Dedifferentiated amniotic fluid mesenchymal stem cell (primary cell): ENCODE data around the gene PIGC.
"Not testable (repeated sequence)": the region's sequence is repeated elsewhere in the genome, so short reads cannot be mapped to it uniquely, and the experiment has no call there.

Experiments used
- DNase-seq: peaks from one replicate; pipeline ENCODE4 v3.0.0-alpha.2; 2016; ENCODE audit errors: extremely low spot score

Gene PIGC

GRCh38 chr1:172466795-172467407, 23.0 kb upstream of the PIGC start:
- no peak for DNase-seq

GRCh38 chr1:172465617-172466016, 21.7 kb upstream of the PIGC start:
- no peak for DNase-seq

DNA sequence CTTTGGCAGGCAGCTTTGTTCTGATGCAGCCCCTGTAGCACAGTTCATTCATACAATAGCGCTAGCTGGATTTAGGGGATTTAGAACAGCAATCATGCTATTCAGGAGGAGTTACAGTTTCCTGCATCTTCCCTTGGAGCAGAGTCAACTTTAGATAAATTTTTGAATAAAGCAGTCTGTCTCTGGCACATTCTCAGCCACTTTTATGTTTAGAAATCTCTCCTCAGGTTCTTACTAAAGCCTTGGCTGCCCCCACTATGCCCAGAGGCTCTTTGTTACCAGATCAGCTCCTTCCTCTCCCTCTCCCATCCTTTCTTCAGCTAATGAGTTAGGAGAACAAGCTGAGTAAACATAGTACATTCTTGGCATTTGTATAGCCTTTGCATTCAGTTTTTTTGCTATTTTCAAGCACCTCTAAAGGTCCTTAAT, 17.0 kb upstream of the PIGC start:
- DNase-seq, result peak; percentile 26

DNA sequence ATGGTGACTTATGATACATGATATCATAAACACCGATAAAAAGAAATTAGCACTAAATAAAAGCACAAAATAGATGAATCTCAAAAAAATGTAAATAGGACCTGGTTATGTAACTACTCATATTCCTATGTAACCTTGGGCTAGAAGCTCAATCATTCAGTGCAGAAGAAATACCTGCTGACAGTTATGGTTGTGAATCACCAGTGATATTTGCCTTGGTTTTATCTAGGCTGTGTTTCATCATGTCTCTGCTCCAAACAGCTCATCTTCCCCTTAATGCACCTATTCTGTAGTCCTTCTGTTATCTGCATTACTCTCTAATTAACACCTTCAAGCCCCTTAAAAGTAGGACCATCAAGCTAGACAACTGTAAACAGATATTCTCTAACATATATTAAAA, 16.3 kb upstream of the PIGC start:
- DNase-seq, result no peak

- DNase-seq, result no peak
Measured at GRCh38 chr1:172457479-172458130, 13.7 kb upstream of the PIGC start.

GRCh38 chr1:172456344-172456769, 12.5 kb upstream of the PIGC start:
- DNase-seq, result no peak

DNA sequence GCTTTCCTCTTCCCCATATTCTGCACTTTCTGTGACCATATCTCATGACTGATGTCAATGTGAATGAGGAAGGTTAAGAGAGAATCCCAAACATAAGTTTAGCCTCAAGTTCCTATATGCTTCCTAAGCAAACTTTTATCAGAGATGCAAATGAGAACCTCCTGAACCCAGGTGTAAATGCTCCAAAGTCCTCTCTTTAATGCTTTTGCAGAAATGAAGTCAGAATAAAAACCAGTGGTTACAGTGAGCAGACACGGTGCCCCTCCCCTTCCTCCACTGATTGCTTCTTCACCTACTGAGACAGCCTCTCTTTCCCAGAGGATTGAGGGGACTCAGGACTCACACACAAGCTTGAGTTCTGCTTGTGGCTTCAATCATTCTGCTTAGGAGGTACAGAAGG, 11.6 kb upstream of the PIGC start:
- DNase-seq, result no peak

GRCh38 chr1:172453607-172454006, 9.7 kb upstream of the PIGC start:
- no peak for DNase-seq

GRCh38 chr1:172453153-172453545, 9.3 kb upstream of the PIGC start:
- DNase-seq, result no peak

DNA sequence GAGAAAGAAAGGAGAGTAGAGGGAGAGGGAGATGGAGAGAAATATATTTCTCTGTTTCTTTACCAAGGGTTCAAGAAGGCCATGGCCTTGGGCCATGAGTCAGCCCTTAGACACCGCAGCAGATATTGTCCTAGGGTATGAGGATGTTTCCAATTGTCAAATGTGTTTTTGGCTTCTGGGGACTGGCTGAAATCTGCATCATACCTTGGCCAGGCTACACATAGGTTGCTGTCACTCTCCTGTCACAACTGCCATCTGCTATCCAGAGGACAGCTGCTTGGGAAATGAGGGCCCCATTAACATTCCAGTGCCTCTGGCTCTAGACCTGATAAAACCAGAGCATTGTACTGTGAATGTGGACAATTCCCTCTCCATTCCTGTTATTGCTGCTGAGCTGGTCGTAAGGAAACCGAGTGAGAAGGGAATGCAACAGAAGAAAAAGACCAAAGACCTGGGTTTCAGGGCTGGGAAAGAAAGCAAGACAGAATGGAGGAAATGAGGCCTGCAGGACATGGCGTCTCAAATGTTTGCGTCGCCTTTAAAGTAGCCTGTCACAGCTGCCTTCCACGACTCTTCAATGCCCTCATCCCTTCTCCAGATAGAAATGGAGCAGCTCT, 8.8 kb upstream of the PIGC start:
- DNase-seq, result no peak

DNA sequence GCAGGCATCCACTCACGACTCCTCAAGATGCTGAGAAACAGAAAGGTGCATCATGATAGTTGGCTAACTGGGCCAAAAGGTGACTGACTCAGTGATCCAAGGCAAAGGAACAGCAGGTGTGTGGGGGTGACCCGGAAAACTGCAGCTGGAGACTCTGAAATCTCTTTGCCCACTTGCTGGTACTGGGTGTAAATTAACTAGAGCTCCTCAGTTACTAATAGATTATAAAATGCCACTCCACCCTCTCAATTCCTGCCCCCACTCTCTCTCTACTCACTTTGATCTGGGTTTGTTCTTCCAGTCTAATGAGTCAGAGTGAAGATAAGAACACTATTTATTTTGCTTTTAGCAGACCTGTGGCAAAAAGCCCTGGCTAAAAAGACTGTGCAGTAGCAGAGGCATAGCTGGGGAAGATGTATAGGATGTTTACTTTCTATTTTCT, 7.2 kb upstream of the PIGC start:
- DNase-seq, result no peak

- no peak for DNase-seq
Measured at GRCh38 chr1:172450524-172450885, 6.6 kb upstream of the PIGC start.

- DNase-seq, result peak; percentile 70
Measured at GRCh38 chr1:172449585-172450523, 6.0 kb upstream of the PIGC start.

GRCh38 chr1:172448995-172449584, 5.2 kb upstream of the PIGC start:
- DNase-seq, result no peak

DNA sequence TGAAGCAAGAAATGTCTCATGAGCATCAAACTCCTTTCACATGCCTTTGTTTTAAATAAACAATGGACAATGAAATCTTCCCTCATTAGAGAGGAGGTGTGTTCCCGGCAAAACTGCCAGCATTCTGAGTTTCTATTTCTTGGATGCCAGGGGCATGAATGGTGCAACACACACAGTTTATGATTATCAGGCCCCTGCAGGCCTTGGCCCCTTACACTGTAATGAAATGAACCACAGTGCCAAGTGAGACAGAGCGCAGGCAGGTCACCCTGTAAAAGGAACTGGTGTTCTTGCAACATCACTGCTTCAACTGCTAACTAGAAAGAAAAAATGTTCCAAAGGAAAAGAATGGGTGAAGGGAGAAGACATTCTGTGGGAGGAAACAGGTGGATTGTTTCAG, 3.8 kb upstream of the PIGC start:
- no peak for DNase-seq

GRCh38 chr1:172446547-172446946, 2.7 kb upstream of the PIGC start:
- no peak for DNase-seq

GRCh38 chr1:172442843-172443565, 865 bp downstream of the PIGC start:
- DNase-seq, result no peak

- DNase-seq, result no peak
Measured at GRCh38 chr1:172442404-172442803, 1.5 kb downstream of the PIGC start.

- DNase-seq, result not testable (repeated sequence)
Measured at GRCh38 chr1:172437183-172437582, 6.7 kb downstream of the PIGC start.

GRCh38 chr1:172431721-172432192, 12.1 kb downstream of the PIGC start:
- no peak for DNase-seq

GRCh38 chr1:172431204-172431603, 12.7 kb downstream of the PIGC start:
- no peak for DNase-seq
